ENCODE results near the gene MPI. TPM values are rescaled to one million over a fixed set of nuclear protein-coding genes. Genes with fewer than 3 reads are reported as not detected.
"Not testable (repeated sequence)": the region's sequence is repeated elsewhere in the genome, so short reads cannot be mapped to it uniquely, and the experiment has no call there.

The MPI gene
- total RNA-seq, 4 donors from 2014 or later: 28.8 to 73.3 (median 33.7) TPM

DNA sequence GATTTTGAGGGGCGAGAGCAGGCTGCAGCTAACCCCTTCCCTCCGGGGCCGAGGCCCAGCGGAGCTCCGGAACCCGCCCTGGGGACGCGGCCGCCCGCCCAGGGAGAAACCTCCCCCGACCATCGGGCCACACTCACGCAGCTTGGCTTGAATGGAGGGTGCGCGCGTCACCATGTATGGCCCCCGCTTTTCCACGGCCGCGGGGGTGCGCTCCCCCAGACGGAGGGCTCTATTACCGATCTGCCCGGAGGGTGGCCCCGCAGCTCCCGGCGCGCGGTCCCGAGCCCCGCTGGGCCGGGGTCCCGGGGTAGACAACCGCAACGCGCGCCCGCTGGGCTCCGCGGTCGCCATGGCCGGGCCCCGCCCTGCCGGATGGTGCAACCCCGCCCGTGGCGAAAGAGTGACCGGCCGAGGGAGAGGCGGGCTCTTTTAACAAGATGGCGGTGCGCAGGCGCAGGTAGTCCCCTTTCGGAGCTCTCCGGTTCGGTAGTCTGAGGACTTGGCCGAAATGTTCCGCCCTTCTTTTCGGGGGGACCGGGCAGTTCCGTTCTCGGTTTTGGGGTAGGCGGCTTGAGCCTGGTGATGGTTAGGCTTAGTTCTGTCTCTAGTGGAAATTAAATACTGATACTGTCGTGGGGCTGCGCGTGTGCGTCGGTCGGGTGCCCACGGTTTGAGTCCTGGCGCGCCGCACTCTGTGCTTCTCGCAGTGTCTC lies 16.8 kb downstream of the MPI start, which contains the start of gene FAM219B:
TSS of gene FAM219B (minus strand) at position 402 of the 713 bp plus-strand sequence. CDS start at position 351, 51 bp downstream.
- peak; percentile 92 for DNase-seq
- intact Hi-C loops (cut with DNase I; ENCODE audit: low total_unique reads): no loop called here
- H3K4me1 ChIP-seq: peaks cover 10 to 15% of the 10 kb centered on the region in 2 donors
- no peaks in the 10 kb centered on the region for H3K27me3 ChIP-seq
- peak within 1 kb of the TSS; percentile 73 to 90 for H3K27ac ChIP-seq
- peak; percentile 85 to 93 for TF ChIP-seq POLR2A (IDR thresholded peaks at IDR 0.05)
- TF ChIP-seq CTCF (IDR thresholded peaks at IDR 0.05): peak in 1 of 4 experiments; percentile 6
- H3K36me3 ChIP-seq: no peaks in the 10 kb centered on the region
- H3K4me3 ChIP-seq: peak within 1 kb of the TSS; percentile 59 to 70
- H3K9me3 ChIP-seq: no peaks in the 10 kb centered on the region

DNA sequence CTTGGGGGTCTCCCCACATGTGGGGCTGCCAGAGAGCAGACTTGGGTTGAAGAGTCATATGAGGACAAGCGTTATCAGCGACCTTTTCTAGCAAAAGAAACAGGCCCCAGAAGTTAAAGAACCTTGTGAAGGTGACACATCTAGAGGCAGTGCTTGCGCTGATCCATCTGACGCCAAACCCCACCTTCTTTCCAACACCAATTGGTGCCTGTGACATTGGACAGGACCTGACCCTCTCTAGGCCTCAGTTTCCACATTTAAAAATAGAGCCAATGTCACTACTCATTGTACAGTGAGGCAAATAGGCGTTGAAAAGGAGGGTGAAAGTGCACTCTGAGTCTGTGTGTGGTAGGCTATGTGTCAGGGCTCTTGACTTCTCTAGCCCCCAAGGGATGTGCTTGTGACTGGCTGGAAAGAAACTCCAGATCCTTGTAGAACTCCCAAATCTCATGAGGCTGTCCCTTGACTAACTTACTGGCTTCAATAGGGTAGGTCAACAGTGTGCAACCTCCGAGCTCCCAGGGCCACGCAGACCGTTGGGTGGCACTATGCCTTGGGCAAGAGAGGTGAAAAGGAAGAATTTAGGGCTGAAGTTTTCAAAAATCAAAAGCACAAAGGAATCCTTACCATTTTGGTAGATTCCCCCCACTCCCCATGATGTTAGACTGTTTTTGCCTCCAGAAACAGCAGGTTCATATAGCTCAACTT lies 17.5 kb downstream of the MPI start:
- no peaks in the 10 kb centered on the region for H3K9me3 ChIP-seq
- H3K36me3 ChIP-seq: no peaks in the 10 kb centered on the region
- peak overlapping the region; percentile 73 to 90 for H3K27ac ChIP-seq
- H3K4me3 ChIP-seq: peak overlapping the region; percentile 59 to 70
- H3K4me1 ChIP-seq: peaks cover 9 to 10% of the 10 kb centered on the region in 2 donors
- intact Hi-C loops (cut with DNase I; ENCODE audit: low total_unique reads): no loop called here
- no peak for TF ChIP-seq POLR2A (IDR thresholded peaks at IDR 0.05)
- TF ChIP-seq CTCF (IDR thresholded peaks at IDR 0.05): no peak
- no peak for DNase-seq
- H3K27me3 ChIP-seq: no peaks in the 10 kb centered on the region

DNA sequence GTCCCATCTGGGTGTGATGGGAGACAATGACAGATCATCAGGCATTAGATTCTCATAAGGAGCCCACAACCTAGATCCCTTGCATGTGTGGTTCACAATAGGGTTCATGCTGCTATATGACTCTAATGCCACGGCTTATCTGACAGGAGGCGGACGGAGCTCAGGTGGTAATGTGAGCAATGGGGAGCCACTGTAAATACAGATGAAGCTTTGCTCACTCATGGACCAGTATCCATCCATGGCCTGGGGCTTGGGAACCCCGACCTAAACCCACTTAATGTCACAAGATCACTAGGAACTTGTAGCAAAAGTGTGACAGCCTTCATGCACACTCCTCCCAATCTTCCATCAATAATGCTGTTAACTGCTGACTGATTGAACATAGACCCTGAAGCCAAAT lies 18.8 kb downstream of the MPI start:
- DNase-seq: no peak
- Histone ChIP-seq H3K27me3 (no peaks in the 10 kb centered on the region), H3K9me3 (no peaks in the 10 kb centered on the region), H3K4me1 (peaks cover 9 to 10% of the 10 kb centered on the region in 2 donors), H3K27ac (no peak overlapping the region), H3K4me3 (no peak overlapping the region), H3K36me3 (no peaks in the 10 kb centered on the region)
- TF ChIP-seq POLR2A (IDR thresholded peaks at IDR 0.05): no peak
- TF ChIP-seq CTCF (IDR thresholded peaks at IDR 0.05): no peak
- intact Hi-C loops (cut with DNase I; ENCODE audit: low total_unique reads): no loop called here

DNA sequence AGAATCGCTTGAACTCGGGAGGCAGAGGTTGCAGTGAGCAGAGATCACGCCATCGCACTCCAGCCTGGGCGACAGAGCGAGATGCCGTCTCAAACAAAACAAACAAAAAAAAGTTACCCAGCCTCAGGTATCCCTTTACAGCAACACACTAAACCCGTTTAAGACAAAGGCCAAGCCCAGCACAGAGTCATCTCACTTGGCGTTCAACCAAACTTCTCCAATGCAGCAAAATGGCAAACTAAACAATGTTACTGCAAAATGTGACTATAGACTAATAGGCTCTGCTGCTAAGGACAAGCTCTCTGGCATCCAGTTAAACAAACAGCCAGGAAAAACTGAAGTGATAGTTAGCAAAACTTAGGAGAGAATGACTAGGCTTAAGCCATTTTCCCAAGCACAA lies 23.2 kb downstream of the MPI start:
- DNase-seq: no peak
- no peaks in the 10 kb centered on the region for H3K9me3 ChIP-seq
- no peak for TF ChIP-seq POLR2A (IDR thresholded peaks at IDR 0.05)
- no peak for TF ChIP-seq CTCF (IDR thresholded peaks at IDR 0.05)
- H3K4me3 ChIP-seq: no peak overlapping the region
- no peaks in the 10 kb centered on the region for H3K4me1 ChIP-seq
- intact Hi-C loops (cut with DNase I; ENCODE audit: low total_unique reads): no loop called here
- H3K27me3 ChIP-seq: no peaks in the 10 kb centered on the region
- no peak overlapping the region for H3K27ac ChIP-seq
- no peaks in the 10 kb centered on the region for H3K36me3 ChIP-seq

- intact Hi-C loops (cut with DNase I; ENCODE audit: low total_unique reads); DNase-seq; H3K4me3 ChIP-seq; H3K9me3 ChIP-seq; H3K36me3 ChIP-seq; H3K27ac ChIP-seq; H3K4me1 ChIP-seq; H3K27me3 ChIP-seq: not testable (repeated sequence)
Measured at GRCh38 chr15:74913799-74914198, 24.0 kb downstream of the MPI start.
